K562 (cell line): ENCODE data around the gene ERI2. TPM values are rescaled to one million over a fixed set of nuclear protein-coding genes. Genes with fewer than 3 reads are reported as not detected.

ENCODE experiments used
- DLX4 ChIP-seq: fragments of 250-450 bp; sonication (Bioruptor Pico); IDR thresholded peaks from 2 replicates; pipeline ENCODE4 v1.6.1; 2021; ENCODE audit warnings: mild to moderate bottlenecking
- EZH2 ChIP-seq: IDR thresholded peaks from 2 replicates; pipeline ENCODE4 v1.6.1; 2012; ENCODE audit warnings: low read depth, mild to moderate bottlenecking, inconsistent platforms, low read length, borderline replicate concordance
- MCM2 ChIP-seq: fragments of 450-650 bp; IDR thresholded peaks from 2 replicates; pipeline ENCODE4 v1.6.1; 2017; ENCODE audit warnings: low read depth, mild to moderate bottlenecking
- MLX ChIP-seq, 2 experiments: fragments of 450-650 bp in 1 of 2; sonication (generic) in 1 of 2; formaldehyde crosslinking; conservative IDR thresholded peaks; 2 replicates each; pipeline versions ENCODE4 v1.4.0 to v1.8.1; 2020 to 2022; ENCODE audit warnings: mild to moderate bottlenecking in 1 of 2, missing genetic modification reagents in 1 of 2
- NFIX ChIP-seq: fragments of 250-450 bp; sonication (Bioruptor Pico); IDR thresholded peaks from 2 replicates; pipeline ENCODE4 v1.4.0; 2020; ENCODE audit warnings: low read depth, mild to moderate bottlenecking, moderate library complexity
- PHTF2 ChIP-seq: fragments of 250-450 bp; sonication (Bioruptor Pico); IDR thresholded peaks from 2 replicates; pipeline ENCODE4 v1.5.0; 2021; ENCODE audit warnings: mild to moderate bottlenecking
- PRPF4 ChIP-seq: fragments of 200-400 bp; formaldehyde crosslinking; IDR thresholded peaks from one replicate; pipeline ENCODE4 v1.6.1; 2017; ENCODE audit warnings: low read length, low read depth, mild to moderate bottlenecking; ENCODE audit not compliant: insufficient read depth, poor library complexity, severe bottlenecking
- PURB ChIP-seq: sonication (generic); formaldehyde crosslinking; IDR thresholded peaks from 2 replicates; pipeline ENCODE4 v1.9.0; 2021; ENCODE audit warnings: low read depth, mild to moderate bottlenecking, missing genetic modification reagents
- RFX1 ChIP-seq: fragments of 450-650 bp; IDR thresholded peaks from 2 replicates; pipeline ENCODE4 v1.6.1; 2016; ENCODE audit warnings: mild to moderate bottlenecking, moderate library complexity
- SMAD2 ChIP-seq: fragments of 150-350 bp; IDR thresholded peaks from 2 replicates; pipeline ENCODE4 v1.6.1; 2014; ENCODE audit warnings: low read depth, mild to moderate bottlenecking, low read length
- TBP ChIP-seq: optimal IDR thresholded peaks from 2 replicates; pipeline ENCODE3; 2011; ENCODE audit warnings: low read depth, low read length, improper control_type of control experiment
- TCF7 ChIP-seq: sonication (generic); IDR thresholded peaks from 2 replicates; pipeline ENCODE4 v1.6.1; 2016; ENCODE audit warnings: antibody characterized with exemption, borderline replicate concordance
- ZNF165 ChIP-seq: fragments of 250-450 bp; sonication (Bioruptor Pico); IDR thresholded peaks from 2 replicates; pipeline ENCODE4 v1.4.0; 2020; ENCODE audit warnings: borderline replicate concordance
- ZNF274 ChIP-seq: IDR thresholded peaks from 2 replicates; pipeline ENCODE4 v1.6.1; 2011; ENCODE audit warnings: low read depth, mild to moderate bottlenecking, low read length, moderate library complexity, borderline replicate concordance
- ZNF717 ChIP-seq: fragments of 250-450 bp; sonication (Bioruptor Pico); IDR thresholded peaks from 2 replicates; pipeline ENCODE4 v1.5.0; 2021
- ZNF79 ChIP-seq: fragments of 250-450 bp; sonication (Bioruptor Pico); IDR thresholded peaks from 2 replicates; pipeline ENCODE4 v1.4.0; 2020; ENCODE audit warnings: low read depth, mild to moderate bottlenecking, moderate library complexity
- ZNF830 ChIP-seq: fragments of 250-450 bp; sonication (Bioruptor Pico); IDR thresholded peaks from 2 replicates; pipeline ENCODE4 v1.5.0; 2021; ENCODE audit warnings: mild to moderate bottlenecking
- polyA plus RNA-seq, 8 experiments: library from polyadenylated mRNA; depleted of rRNA in 4 of 8; stranded (reverse) in 5 of 8; unstranded in 3 of 8; fragments of >200 nt; fragmentation: Nextera tagmentation in 2 of 8; fragmentation: Illumina TruSeq in 1 of 8; extraction: Ambion mirVana in 2 of 8; extraction: Trizol in 1 of 8; gene quantifications; 2 replicates each; pipeline versions ENCODE4 v1.2.1 to v1.2.3, GENCODE V29; 2011 to 2014; ENCODE audit warnings: inconsistent platforms in 1 of 8, missing spikeins in 1 of 8
- total RNA-seq, 7 experiments: library from RNA; depleted of rRNA in 6 of 7; stranded (reverse); fragments of >200 nt in 6 of 7; fragmentation: Illumina TruSeq in 2 of 7; extraction: Trizol in 2 of 7; gene quantifications; 2 replicates each; pipeline versions ENCODE4 v1.2.1 to v1.2.3, GENCODE V29; 2011 to 2021; ENCODE audit warnings: low replicate concordance in 1 of 7
- TF ChIP-seq, protein P1 (sequence below): fragments of 250-450 bp; sonication (Bioruptor Pico); IDR thresholded peaks from 2 replicates; pipeline ENCODE4 v1.5.1; 2021; ENCODE audit warnings: mild to moderate bottlenecking

The ERI2 gene
- total and polyA plus RNA-seq, 9 of the 15 experiments (the other 6 are each of a cell fraction or from before 2014, with no cell fraction given): 23.3 to 57.0 (median 48.1) TPM

DNA sequence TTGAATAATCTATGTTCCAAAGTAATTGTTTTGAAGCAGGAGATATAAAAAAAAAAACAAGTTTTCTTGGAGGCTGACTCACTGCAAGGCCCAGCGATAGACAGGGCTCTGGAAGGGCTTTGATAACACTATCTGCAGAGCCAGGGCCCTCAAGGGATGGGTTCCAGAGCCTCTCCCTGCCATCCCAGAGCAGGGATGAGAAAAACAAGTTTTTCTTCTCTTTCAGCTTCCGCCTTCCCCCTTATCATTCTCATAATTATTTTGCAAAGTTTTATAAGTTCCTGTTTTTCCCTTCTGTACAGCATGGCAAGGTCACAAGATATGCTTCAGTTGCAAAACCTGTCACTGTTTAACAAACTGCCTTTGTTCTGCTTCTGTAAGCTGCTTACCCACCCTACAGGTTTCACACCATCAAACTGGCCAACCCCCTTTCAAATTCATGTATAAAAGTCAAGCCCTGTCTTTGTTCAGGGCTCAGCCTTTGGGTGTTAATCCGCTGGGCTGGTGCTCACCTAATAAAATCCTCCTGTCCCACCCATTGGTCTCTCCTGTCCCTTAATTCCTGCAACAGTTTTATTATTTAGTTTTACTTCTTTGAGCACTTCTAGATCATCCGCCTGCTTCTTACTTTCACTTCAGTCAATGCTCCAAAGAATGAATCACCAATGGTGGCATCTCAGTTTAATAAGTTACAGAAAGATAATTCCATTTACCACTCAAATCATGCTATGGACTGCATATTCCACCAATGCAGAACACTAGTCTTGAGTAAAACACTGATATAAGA, 59.0 kb downstream of the ERI2 start (continued):
- no peak for TF ChIP-seq ZNF165 (CRISPR knock-in tag)
- TF ChIP-seq PRPF4: no peak
- TF ChIP-seq ZNF830 (CRISPR knock-in tag): no peak
- TF ChIP-seq TCF7: no peak
- peak; percentile 46; the same call in 1 of the 2 replicates for TF ChIP-seq ZNF274
- TF ChIP-seq ZNF79 (CRISPR knock-in tag): 0 out of 2 replicates have a peak, but pooled peaks have one; percentile 36
- TF ChIP-seq, protein P1, sequence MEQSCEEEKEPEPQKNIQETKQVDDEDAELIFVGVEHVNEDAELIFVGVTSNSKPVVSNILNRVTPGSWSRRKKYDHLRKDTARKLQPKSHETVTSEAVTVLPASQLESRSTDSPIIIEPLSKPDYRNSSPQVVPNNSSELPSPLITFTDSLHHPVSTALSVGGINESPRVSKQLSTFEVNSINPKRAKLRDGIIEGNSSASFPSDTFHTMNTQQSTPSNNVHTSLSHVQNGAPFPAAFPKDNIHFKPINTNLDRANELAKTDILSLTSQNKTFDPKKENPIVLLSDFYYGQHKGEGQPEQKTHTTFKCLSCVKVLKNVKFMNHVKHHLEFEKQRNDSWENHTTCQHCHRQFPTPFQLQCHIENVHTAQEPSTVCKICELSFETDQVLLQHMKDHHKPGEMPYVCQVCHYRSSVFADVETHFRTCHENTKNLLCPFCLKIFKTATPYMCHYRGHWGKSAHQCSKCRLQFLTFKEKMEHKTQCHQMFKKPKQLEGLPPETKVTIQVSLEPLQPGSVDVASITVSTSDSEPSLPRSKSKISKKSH (CRISPR knock-in tag): peak; percentile 96
- no peak for TF ChIP-seq ZNF717 (CRISPR knock-in tag)
- TF ChIP-seq EZH2: no peak; the same call in 1 of the 2 replicates
- no peak for TF ChIP-seq DLX4
- TF ChIP-seq RFX1: no peak
- TF ChIP-seq SMAD2: no peak
- no peak for TF ChIP-seq TBP
- TF ChIP-seq NFIX (CRISPR knock-in tag): 0 out of 2 replicates have a peak, but pooled peaks have one; percentile 3
- no peak for TF ChIP-seq PHTF2 (CRISPR knock-in tag)
- TF ChIP-seq MLX (CRISPR knock-in tag; conservative IDR thresholded peaks at IDR 0.05): no peak
- TF ChIP-seq PURB: no peak
- TF ChIP-seq MCM2: no peak
